HG03439 (cell line): ENCODE data around the gene KSR2.
"Not testable (repeated sequence)": the region's sequence is repeated elsewhere in the genome, so short reads cannot be mapped to it uniquely, and the experiment has no call there.

ENCODE experiments used
- ATAC-seq: cut with Tn5 transposase; IDR thresholded peaks from one replicate; pipeline ENCODE4 v1.9.1; 2021; ENCODE audit warnings: mild to moderate bottlenecking, moderate library complexity; ENCODE audit not compliant: unreplicated experiment

KSR2 gene

DNA sequence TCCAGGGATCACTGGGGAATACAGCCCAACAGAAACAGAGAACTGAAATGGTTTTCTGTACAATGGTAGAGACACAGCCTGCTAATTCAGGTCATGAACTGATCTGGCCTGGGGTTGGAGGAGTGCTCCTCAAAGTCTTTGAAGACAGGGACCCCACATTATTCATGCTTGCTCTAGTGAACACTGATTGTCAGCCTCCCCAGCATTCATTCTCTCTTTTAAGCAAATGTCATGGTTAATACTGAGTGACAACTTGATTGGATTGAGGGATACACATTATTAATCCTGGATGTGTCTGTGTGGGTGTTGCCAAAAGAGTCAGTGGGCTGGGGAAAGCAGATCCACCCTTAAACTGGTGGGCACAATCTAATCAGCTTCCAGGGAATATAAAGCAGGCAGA lies 319.0 kb downstream of the KSR2 start:
- ATAC-seq = no peak

GRCh38 chr12:117646520-117646919 lies 322.3 kb downstream of the KSR2 start:
- no peak for ATAC-seq

GRCh38 chr12:117645473-117645872 lies 323.3 kb downstream of the KSR2 start:
- ATAC-seq = no peak

DNA sequence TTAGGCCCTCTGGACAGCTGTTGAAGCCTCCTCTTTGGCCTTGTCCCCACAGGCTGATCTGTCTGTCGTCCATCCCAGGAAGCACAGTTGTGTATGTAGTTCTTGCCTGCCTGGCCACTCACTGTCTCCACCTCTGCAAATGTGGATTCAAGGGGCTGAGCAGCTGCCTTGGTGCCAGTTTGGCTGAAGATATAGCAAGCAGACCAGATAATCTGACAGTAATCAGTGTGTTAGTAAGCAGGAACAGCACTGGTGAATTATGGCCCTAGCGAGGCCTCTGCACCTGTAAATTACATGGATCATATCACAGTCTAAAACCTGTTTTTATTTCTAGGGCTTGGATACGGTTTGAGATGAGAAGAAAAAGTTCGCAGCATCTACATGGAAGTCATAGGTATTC lies 324.8 kb downstream of the KSR2 start:
- no peak for ATAC-seq

DNA sequence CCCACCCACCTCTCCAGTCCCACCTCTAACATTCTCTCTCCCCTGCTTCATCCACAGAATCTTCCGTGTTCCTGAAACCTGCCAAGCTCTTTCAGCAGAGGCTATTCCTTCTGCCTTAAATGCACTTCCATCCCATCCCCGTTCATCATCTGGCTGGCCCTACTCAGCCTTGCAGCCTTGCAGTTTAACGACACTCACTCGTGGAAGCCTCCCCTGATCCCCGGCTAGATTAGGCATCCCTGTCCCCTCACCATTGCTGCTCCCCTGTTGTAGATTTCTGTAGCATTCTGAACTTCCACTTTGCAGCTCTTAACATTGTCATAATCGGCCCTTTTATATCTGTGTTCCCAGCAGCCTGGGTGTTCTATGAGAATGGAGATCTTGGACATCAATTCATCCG lies 326.9 kb downstream of the KSR2 start:
- no peak for ATAC-seq

- no peak for ATAC-seq
Measured at GRCh38 chr12:117640511-117640910, 328.3 kb downstream of the KSR2 start.

- ATAC-seq = no peak
Measured at GRCh38 chr12:117629454-117629853, 339.3 kb downstream of the KSR2 start.

DNA sequence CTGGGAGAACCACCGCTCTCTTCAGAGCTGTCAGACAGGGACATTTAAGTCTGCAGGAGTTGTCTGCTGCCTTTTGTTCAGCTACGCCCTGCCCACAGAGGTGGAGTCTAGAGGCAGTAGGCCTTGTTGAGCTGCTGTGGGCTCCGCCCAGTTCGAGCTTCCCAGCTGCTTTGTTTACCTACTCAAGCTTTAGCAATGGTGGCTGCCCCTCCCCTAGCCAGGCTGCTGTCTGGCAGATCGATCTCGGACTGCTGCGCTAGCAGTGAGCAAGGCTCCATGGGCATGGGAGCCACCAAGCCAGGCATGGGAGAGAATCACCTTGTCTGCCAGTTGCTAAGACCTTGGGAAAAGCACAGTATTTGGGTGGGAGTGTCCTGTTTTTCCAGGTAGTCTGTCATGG lies 340.1 kb downstream of the KSR2 start:
- ATAC-seq = not testable (repeated sequence)

- ATAC-seq = no peak
Measured at GRCh38 chr12:117622741-117623140, 346.0 kb downstream of the KSR2 start.

GRCh38 chr12:117622087-117622486 lies 346.7 kb downstream of the KSR2 start:
- ATAC-seq = no peak

- ATAC-seq = no peak
Measured at GRCh38 chr12:117607778-117608177, 361.0 kb downstream of the KSR2 start.

GRCh38 chr12:117606945-117607344 lies 361.8 kb downstream of the KSR2 start:
- ATAC-seq = no peak

DNA sequence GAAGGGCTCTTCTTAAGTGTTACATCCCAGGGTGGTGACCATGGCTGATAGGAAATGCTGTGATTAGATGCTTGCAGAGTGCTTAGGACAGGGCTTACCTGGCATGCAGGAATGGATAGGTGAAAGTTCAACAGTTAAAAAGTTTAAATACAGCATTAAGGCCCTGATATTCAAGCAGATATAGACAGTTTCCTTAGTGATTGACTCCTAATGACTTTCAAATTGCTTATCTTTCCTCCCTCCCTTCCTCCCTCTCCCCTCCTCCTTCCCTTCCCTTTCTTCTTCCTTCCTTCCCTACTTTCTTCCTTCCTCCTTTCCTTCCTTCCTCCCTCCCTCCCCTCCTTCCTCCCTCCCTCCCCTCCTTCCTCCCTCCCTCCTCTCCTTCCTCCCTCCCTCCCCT lies 362.8 kb downstream of the KSR2 start:
- no peak for ATAC-seq

- no peak for ATAC-seq
Measured at GRCh38 chr12:117603316-117604113, 365.3 kb downstream of the KSR2 start.

DNA sequence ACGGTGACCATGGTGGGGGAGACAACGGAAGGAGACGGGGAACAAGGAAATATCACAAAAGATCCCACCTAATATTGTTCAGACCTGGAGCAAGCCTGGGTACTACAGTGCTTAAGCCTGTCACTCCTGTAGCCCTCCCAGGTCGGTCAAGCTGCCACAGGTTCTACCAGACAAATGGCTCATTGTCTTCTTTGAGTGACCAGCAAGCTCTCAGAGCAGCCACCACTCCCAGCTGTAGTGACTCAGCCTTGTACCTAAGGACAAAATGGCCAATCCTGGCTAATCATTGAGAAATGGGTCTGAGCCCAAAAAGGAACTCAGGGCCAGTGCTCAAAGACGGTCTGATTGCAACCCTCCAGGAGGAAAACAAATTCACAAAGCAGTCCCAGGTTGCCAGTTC lies 368.9 kb downstream of the KSR2 start:
- ATAC-seq = no peak

DNA sequence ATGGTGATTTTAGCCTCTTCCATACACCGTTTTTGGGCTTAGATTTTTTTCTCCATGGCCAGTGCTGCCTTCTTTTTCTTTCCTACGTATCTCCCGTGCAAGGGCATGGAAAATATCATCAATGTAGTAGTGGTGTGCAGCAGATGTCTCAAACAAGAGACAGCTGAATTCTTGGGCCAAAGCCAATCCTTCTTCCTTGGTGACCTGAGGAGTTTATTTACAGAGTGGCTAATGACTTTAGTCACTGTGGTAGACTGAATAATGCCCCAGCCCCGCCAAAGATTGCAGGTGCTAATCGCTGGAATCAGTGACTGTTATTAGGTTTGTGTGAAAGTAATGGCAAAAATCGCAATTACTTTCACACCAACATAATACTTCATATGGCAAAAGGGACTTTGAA lies 371.8 kb downstream of the KSR2 start:
- ATAC-seq = no peak

DNA sequence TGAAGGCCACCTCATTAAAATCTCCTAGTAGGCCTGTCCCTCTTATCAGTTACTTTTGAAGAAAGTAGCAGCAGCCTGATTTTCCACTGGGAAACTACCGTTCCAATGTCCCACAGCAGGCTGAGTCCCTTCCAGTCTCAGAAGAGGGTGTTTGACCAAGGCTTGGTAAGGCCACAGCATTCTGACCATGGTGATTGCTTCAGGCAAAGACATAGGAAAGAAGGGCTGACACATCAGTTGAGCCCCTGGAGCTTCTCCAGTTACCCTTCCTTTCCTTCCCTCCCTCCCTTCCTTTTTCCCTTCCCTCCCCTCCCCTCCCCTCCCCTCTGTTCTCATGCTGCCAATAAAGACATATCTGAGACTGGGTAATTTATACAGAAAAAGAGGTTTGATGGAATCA lies 373.0 kb downstream of the KSR2 start:
- ATAC-seq = no peak

- ATAC-seq = no peak
Measured at GRCh38 chr12:117594481-117594880, 374.3 kb downstream of the KSR2 start.

GRCh38 chr12:117593815-117594400 lies 374.9 kb downstream of the KSR2 start:
- no peak for ATAC-seq

DNA sequence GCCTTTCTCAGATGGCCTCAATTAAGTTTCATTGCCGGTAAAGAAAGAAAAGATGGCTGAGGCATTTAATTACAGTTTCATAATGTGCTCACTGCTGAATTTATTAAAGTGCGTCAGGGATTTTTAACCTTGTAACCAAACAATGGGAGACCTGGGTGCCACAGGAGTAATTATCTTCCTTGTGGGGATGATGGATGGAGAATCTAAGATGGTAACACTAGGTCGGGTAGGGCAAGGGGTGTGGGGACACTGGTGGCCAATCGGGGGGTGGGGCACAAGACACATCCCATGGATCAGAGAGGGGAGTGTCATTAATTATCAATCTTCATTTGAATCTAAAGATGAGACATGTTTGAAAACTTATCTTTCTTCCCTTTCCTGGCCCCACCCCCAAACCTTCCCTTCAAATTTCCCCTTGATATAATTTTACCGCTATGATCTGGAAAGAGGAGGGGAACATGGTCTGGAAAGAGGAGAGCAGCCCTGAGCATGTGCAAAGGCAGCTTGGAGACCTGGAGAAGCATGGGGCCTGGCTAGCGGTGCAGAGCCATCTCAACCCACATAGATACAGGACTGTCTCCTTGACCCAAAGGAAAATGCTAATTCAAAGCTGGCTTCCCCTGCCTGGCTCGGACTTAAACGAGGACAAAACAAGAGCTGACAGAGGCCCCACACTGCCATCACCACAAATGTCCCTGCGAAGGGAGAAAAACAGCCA lies 376.0 kb downstream of the KSR2 start:
- ATAC-seq = no peak

DNA sequence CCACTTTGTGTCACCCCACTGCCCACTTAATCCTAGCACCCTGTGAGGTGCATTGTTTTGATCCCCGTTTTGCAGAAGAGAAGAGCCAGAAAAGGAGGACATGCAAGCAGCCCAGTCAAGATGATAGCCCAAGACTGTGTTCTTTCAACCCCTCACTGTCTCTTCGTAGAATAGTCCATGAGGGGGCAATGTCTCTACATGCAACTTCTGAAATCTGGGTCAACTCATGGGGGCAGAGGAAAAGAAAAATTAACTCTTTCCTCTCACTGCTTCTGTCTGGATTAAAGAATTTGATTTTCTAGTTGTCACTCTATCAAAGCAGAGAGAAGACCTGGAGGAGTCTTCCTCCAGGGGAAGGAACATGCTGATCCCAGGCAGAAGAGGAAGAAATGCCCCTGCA lies 377.8 kb downstream of the KSR2 start:
- no peak for ATAC-seq

DNA sequence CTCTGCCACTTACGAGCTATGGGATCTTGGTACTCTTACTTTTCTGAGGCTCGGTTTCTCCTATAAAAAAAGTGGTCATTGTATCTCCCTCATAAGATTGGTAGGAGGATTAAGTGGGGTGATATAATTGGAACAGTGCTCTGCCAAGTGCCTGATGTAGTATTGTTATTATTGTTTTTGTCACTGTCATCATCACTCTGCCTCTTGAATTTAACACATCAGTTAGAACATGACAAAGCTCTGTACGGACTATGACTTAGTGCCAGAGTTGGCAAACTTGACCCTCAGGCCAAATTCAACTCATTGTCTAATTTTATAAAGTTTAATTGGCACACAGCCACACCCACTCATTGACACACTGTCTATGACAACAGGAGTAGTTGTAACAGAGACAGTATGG lies 378.4 kb downstream of the KSR2 start:
- no peak for ATAC-seq
